Pancreas (tissue), 10 donors: ENCODE results near the gene TCEAL9. TPM values are rescaled to one million over a fixed set of nuclear protein-coding genes. Genes with fewer than 3 reads are reported as not detected.
"Not testable (repeated sequence)": the region's sequence is repeated elsewhere in the genome, so short reads cannot be mapped to it uniquely, and the experiment has no call there.

ENCODE experiments used
- ATAC-seq, 4 donors: fragments of 200-7000 bp; cut with Tn5 transposase; one replicate each; pipeline versions ENCODE4 v1.8.0 to v1.9.1; 2020; ENCODE audit warnings: mild to moderate bottlenecking in 4 of 4, moderate library complexity in 4 of 4
- DNase-seq, 6 donors: peaks; one replicate each; pipeline ENCODE4 v3.0.0-alpha.2; 2020
- FAIRE-seq: peaks from 2 replicates; lab custom pipeline; 2012; peaks lifted over from hg19 to GRCh38; lab: Jason Lieb, UNC
- H3K27ac ChIP-seq, 4 donors: fragments of 200-600 bp; sonication (generic); 1 replicate in 3 of 4; 2 replicates in 1 of 4; pipeline versions ENCODE4 v1.5.0 to v1.8.0; 2020
- H3K27me3 ChIP-seq, 4 donors: fragments of 200-600 bp; one replicate each; pipeline ENCODE4 v1.8.0; 2021
- H3K36me3 ChIP-seq, 3 donors: fragments of 200-600 bp; sonication (generic) in 1 of 3; one replicate each; pipeline versions ENCODE4 v1.5.0 to v1.8.0; 2020 to 2021
- H3K4me1 ChIP-seq, 3 donors: fragments of 200-600 bp; one replicate each; pipeline ENCODE4 v1.8.0; 2021
- H3K4me3 ChIP-seq, 4 donors: fragments of 200-600 bp; sonication (generic) in 2 of 4; one replicate each; pipeline versions ENCODE4 v1.5.0 to v1.8.0; 2020 to 2021
- H3K9me3 ChIP-seq, 4 donors: fragments of 200-600 bp; one replicate each; pipeline ENCODE4 v1.8.0; 2021
- CTCF ChIP-seq, 4 donors: fragments of 200-600 bp; sonication (generic) in 3 of 4; IDR thresholded peaks; one replicate each; pipeline versions ENCODE4 v1.5.0 to v1.8.0; 2021; ENCODE audit warnings: antibody characterized with exemption in 4 of 4
- WGBS, 2 donors: extraction: QIAGEN DNeasy Blood & Tissue Kit; methylation state at CpG; one replicate each; pipeline ENCODE4 v1.1.7; 2013; 5-methylcytosine and 5-hydroxymethylcytosine counted together
- intact Hi-C, 3 donors: fragments of 100-400 bp; cut with DNase I; formaldehyde crosslinking; loops; one replicate each; pipeline versions ENCODE4 v1.11.1 to v1.14.2; 2022
- polyA plus RNA-seq, 2 donors: library from polyadenylated mRNA; stranded (reverse); fragments of 200-250 nt; gene quantifications; one replicate each; pipeline ENCODE4 v1.2.3, GENCODE V29; 2013
- total RNA-seq, 6 donors: library from RNA; stranded (reverse); fragmentation: NEBNext Ultra II Directional in 4 of 6; extraction: Animal tissue kit (Norgen Biotek cat#: 25700) in 4 of 6; gene quantifications; one replicate each; pipeline versions ENCODE4 v1.2.1 to v1.2.4, GENCODE V29; 2021 to 2023
- donor health status: healthy with polysubstance abuse.
- donor health status: DM: no; HTN: no; CAD: no; lungs with moderate emphysema.
- donor health status: DM: no; HTN: no; CAD: no.
- donor health status: control.
- donor health status: control.
- donor health status: Bipolar disorder and iron deficiency.
- donor health status: DM: yes; HTN: yes; CAD: no.
- donor health status: DM: no; HTN: no; CAD: no.
- donor health status: DM: no; HTN: no; CAD: no.
- donor health status: DM: yes; HTN: yes; CAD: no.

TCEAL9 gene
- total and polyA plus RNA-seq, 8 donors = 7.3 to 71.8 (median 14.9) TPM

GRCh38 chrX:103376979-103377324 lies 20.6 kb downstream of the TCEAL9 start:
- Histone ChIP-seq H3K27me3 (no peaks in the 10 kb centered on the region), H3K36me3 (no peaks in the 10 kb centered on the region), H3K4me1 (no peaks in the 10 kb centered on the region), H3K4me3 (peak overlapping the region; percentile 29 to 57 (median 40)), H3K27ac (peak overlapping the region; percentile 52 to 73 (median 70)), H3K9me3 (no peaks in the 10 kb centered on the region)
- intact Hi-C loops = no loop called here
- ATAC-seq (peak; percentile 68 to 75 (median 72)), DNase-seq (peak in 3 of 6 donors; percentile 13 to 58 (median 26)), FAIRE-seq (no peak)
- TF ChIP-seq CTCF (IDR thresholded peaks at IDR 0.05) = no peak
- WGBS, 2 donors = 0 to 31% methylated on average over 10 to 19 of the region's 19 CpGs

DNA sequence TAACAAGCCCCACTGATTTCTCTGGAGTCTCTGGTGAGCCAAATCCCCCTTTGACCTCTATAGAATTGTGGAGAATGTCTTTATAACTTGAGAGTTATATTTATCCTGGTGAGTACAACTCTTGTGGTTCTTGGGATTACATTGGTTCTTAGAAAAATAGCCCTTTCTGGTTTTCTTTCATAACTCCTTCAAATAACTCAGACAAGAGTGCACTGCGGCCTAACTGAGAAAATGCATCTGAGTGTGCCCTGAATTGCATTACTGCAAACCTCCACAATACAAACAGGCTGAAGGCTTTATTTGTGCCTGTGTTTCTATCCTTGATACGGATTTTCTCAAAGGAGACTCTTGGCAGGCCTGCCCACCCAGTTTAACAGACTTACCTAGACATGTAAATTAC lies 22.7 kb downstream of the TCEAL9 start:
- DNase-seq (no peak), FAIRE-seq (no peak), ATAC-seq (no peak)
- WGBS, 2 donors = 76 to 77% methylated on average over 2 of the region's 2 CpGs
- H3K27me3 ChIP-seq = no peaks in the 10 kb centered on the region
- no peak overlapping the region for H3K4me3 ChIP-seq
- no peaks in the 10 kb centered on the region for H3K36me3 ChIP-seq
- intact Hi-C loops = no loop called here
- no peak for TF ChIP-seq CTCF (IDR thresholded peaks at IDR 0.05)
- H3K27ac ChIP-seq = no peak overlapping the region
- H3K9me3 ChIP-seq = no peaks in the 10 kb centered on the region
- no peaks in the 10 kb centered on the region for H3K4me1 ChIP-seq

- intact Hi-C loops = no loop called here
- H3K9me3 ChIP-seq = no peaks in the 10 kb centered on the region
- no peak overlapping the region for H3K4me3 ChIP-seq
- H3K4me1 ChIP-seq = no peaks in the 10 kb centered on the region
- FAIRE-seq (peak; percentile 85), DNase-seq (no peak), ATAC-seq (no peak)
- H3K27me3 ChIP-seq = peaks cover 0 to 4% (median 0%) of the 10 kb centered on the region in 4 donors
- no peaks in the 10 kb centered on the region for H3K36me3 ChIP-seq
- H3K27ac ChIP-seq = no peak overlapping the region
- 85 to 87% methylated on average over 1 of the region's 1 CpG for WGBS, 2 donors
- no peak for TF ChIP-seq CTCF (IDR thresholded peaks at IDR 0.05)
These were observed 26.6 kb downstream of the TCEAL9 start for GRCh38 chrX:103382877-103383276.

- H3K9me3 ChIP-seq = no peaks in the 10 kb centered on the region
- ATAC-seq = no peak
- DNase-seq = no peak
These were observed 28.4 kb downstream of the TCEAL9 start for GRCh38 chrX:103384672-103385071.

GRCh38 chrX:103385283-103385830 lies 29.1 kb downstream of the TCEAL9 start:
- intact Hi-C loops, H3K27ac ChIP-seq, FAIRE-seq, H3K4me1 ChIP-seq, ATAC-seq, H3K36me3 ChIP-seq, H3K9me3 ChIP-seq, H3K4me3 ChIP-seq, DNase-seq: not testable (repeated sequence)
- WGBS, 2 donors = 56 to 59% methylated on average over 5 of the region's 5 CpGs
- peaks cover 0 to 11% (median 0%) of the 10 kb centered on the region in 4 donors for H3K27me3 ChIP-seq

More at GRCh38 chrX:103384672-103385071, 28.4 kb downstream of the TCEAL9 start:
- no peak for FAIRE-seq
- Histone ChIP-seq H3K27ac (no peak overlapping the region), H3K36me3 (no peaks in the 10 kb centered on the region), H3K4me1 (no peaks in the 10 kb centered on the region), H3K27me3 (peaks cover 0 to 11% (median 0%) of the 10 kb centered on the region in 4 donors), H3K4me3 (no peak overlapping the region)
- 62 to 63% methylated on average over 2 of the region's 2 CpGs for WGBS, 2 donors
- no peak for TF ChIP-seq CTCF (IDR thresholded peaks at IDR 0.05)
- intact Hi-C loops = no loop called here
